ENCODE data around the gene SPARC.

DNA sequence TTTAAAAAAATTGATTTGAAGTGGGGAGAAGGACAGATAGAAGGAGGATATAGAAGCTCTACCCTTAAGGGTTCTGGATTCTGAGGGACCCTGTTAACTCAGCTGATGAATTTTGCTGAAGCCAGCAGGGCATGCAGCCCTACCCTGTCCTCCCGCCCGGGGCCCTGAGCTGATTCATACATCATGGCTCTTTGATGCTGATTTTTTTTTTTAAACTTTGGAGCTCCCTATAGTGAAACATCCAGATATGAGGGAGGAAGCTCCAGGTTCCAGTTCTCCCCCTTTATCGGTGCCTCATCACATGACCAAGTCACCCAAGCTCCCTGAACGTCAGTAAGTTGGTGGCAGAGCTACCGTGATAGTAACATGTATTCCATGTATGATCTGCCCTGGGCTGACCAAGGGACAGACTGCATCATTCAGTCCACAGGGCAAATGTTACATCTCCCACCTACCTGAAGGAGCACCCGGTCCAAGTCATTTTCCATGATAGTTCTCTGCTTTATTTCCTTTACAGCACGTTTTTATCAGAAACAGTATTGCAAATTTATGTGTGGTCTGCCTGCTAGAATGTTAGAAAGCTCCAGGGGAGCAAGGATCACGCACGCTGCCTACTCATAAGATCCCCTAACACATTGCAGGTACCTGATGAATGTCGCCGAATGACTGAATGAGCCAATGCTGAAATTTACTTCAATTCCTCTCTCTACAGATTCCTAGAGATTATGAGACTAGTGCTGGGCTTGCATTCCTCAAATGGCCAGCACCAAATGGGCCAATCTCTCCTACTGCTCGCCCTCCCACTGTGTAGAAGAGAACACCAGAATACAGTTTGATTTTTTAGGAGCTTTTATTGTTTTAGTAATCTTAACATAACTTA lies 25.9 kb downstream of the SPARC start:
- TF ChIP-seq CTCF (conservative IDR thresholded peaks at IDR 0.05; ENCODE audit: low read length): no peak
- TF ChIP-seq EZH2phosphoT487 (IDR thresholded peaks at IDR 0.05; ENCODE audit: borderline replicate concordance): no peak

Measured in Loucy (cell line).